ENCODE results near the gene COPG1. TPM values are rescaled to one million over a fixed set of nuclear protein-coding genes. Genes with fewer than 3 reads are reported as not detected.

Gene COPG1
- 85.9 and 87.6 TPM in 2 replicates for total RNA-seq
- total RNA-seq (2013) = 67.3 TPM
- polyA plus RNA-seq = 48.9 and 56.0 TPM in 2 replicates
- polyA minus RNA-seq = 76.0 and 94.2 TPM in 2 replicates

GRCh38 chr3:129249284-129250065, at the start of gene COPG1:
Gene COPG1 (plus strand): TSS chr3:129249606. CDS start chr3:129249710, 104 bp downstream.
- TF ChIP-seq EZH2 (IDR thresholded peaks at IDR 0.05; ENCODE audit: borderline replicate concordance, insufficient read depth, low read depth, low read length, poor library complexity, severe bottlenecking) (no peak), CTCF (IDR thresholded peaks at IDR 0.05) (no peak)
- DNase-seq (peak; percentile 92), ATAC-seq (ENCODE audit: low read depth) (peak; percentile 85)
- H3K27ac Mint-ChIP-seq = peak within 1 kb of the TSS; percentile 94
- Histone ChIP-seq H3K4me1 (ENCODE audit: control insufficient read depth in 2 of 2, insufficient read depth in 2 of 2, low read length in 2 of 2) (peaks cover 16 to 29% of the 10 kb centered on the region in 2 donors), H4K20me1 (ENCODE audit: control insufficient read depth, insufficient read depth, low read length, poor library complexity, severe bottlenecking) (peaks cover 25% of the 10 kb centered on the region), H2AFZ (ENCODE audit: insufficient read depth, low read depth, low read length, poor library complexity, severe bottlenecking) (peak within 1 kb of the TSS; percentile 91), H3K27me3 (replicated peaks in 1 of 4; ENCODE audit: control extremely low read depth in 1 of 4, control insufficient read depth in 3 of 4, insufficient read depth in 4 of 4, low read length in 3 of 4) (no peaks in the 10 kb centered on the region), H3K4me3 (ENCODE audit: control extremely low read depth in 1 of 5, extremely low read depth in 1 of 5, insufficient read depth in 1 of 5, low read depth in 2 of 5, low read length in 4 of 5) (peak within 1 kb of the TSS; percentile 88 to 99 (median 95)), H3K36me3 (replicated peaks in 1 of 2; ENCODE audit: control extremely low read depth in 1 of 2, control insufficient read depth in 1 of 2, extremely low read depth in 1 of 2, insufficient read depth in 2 of 2, low read length in 1 of 2) (peaks cover 0 to 25% of the 10 kb centered on the region in 2 experiments), H3K27ac (ENCODE audit: low read length in 2 of 2) (peak within 1 kb of the TSS; percentile 64 to 79), H3K9ac (ENCODE audit: low read length) (peak within 1 kb of the TSS; percentile 95), H3K79me2 (ENCODE audit: control insufficient read depth, insufficient read depth, low read length) (peaks cover 43% of the 10 kb centered on the region), H3K4me2 (replicated peaks; ENCODE audit: low read depth, low read length, poor library complexity, severe bottlenecking) (peak within 1 kb of the TSS; percentile 88), H3K9me3 (ENCODE audit: control extremely low read depth in 1 of 3, control insufficient read depth in 2 of 3, insufficient read depth in 1 of 3, low read length in 2 of 3) (no peaks in the 10 kb centered on the region)
- H3K27me3 Mint-ChIP-seq = no peaks in the 10 kb centered on the region
- H3K4me3 Mint-ChIP-seq = peak within 1 kb of the TSS; percentile 95
- intact Hi-C loops (cut with micrococcal nuclease) = loop anchor here (1.0 to 5.0 kb wide), 7 partner anchors 16 to 632 kb away; partner anchors contain the start of genes ISY1 and RAB43
- POLR2A ChIA-PET = interaction anchor here (0.6 to 1.7 kb wide), 11 partner anchors 16 to 233 kb away, joined by 3 to 15 read pairs (median 5); partner anchors contain the start of genes CNBP and HMCES
- H3K4me1 Mint-ChIP-seq = peaks cover 26% of the 10 kb centered on the region
- no peaks in the 10 kb centered on the region for H3K9me3 Mint-ChIP-seq (ENCODE audit: insufficient read depth)
- WGBS (ENCODE audit: insufficient coverage) = under 1% methylated on average over 42 of the region's 48 CpGs
- CTCF ChIA-PET = interaction anchor here (0.6 to 11.7 kb wide), 15 partner anchors 16 to 632 kb away, joined by 3 to 294 read pairs (median 4); partner anchors contain the start of genes CNBP and RAB43

DNA sequence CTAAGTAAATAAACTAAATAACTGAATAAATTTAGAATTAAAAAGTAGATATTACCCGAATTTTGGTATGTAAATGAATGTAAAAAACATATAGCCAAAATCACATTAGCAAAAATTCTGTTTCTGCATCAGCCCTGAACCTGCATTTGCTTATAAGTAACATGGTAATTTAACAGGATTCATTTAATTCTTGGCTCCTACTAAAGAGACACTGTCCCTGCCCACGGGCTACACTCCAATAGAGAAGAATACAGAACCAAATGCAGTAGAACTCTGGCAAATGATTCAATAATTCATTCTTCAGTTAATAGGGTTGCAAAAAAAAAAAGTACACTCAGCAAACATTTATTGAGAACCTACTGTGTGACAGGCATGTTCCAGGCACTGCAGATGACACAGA, 44.9 kb upstream of the COPG1 start:
- ChIA-PET POLR2A (no interaction called here), CTCF (interaction anchor here (0.6 to 1.0 kb wide), 2 partner anchors 110 to 234 kb away, joined by 3 read pairs; no protein-coding TSS in a partner anchor)
- Histone ChIP-seq H4K20me1 (ENCODE audit: control insufficient read depth, insufficient read depth, low read length, poor library complexity, severe bottlenecking) (no peaks in the 10 kb centered on the region), H3K79me2 (ENCODE audit: control insufficient read depth, insufficient read depth, low read length) (no peaks in the 10 kb centered on the region), H3K9me3 (ENCODE audit: control extremely low read depth in 1 of 3, control insufficient read depth in 2 of 3, insufficient read depth in 1 of 3, low read length in 2 of 3) (no peaks in the 10 kb centered on the region), H3K4me3 (ENCODE audit: control extremely low read depth in 1 of 5, extremely low read depth in 1 of 5, insufficient read depth in 1 of 5, low read depth in 2 of 5, low read length in 4 of 5) (no peak overlapping the region), H3K36me3 (replicated peaks in 1 of 2; ENCODE audit: control extremely low read depth in 1 of 2, control insufficient read depth in 1 of 2, extremely low read depth in 1 of 2, insufficient read depth in 2 of 2, low read length in 1 of 2) (no peaks in the 10 kb centered on the region), H3K4me1 (ENCODE audit: control insufficient read depth in 2 of 2, insufficient read depth in 2 of 2, low read length in 2 of 2) (no peaks in the 10 kb centered on the region), H3K4me2 (replicated peaks; ENCODE audit: low read depth, low read length, poor library complexity, severe bottlenecking) (no peak overlapping the region), H2AFZ (ENCODE audit: insufficient read depth, low read depth, low read length, poor library complexity, severe bottlenecking) (no peak overlapping the region), H3K27me3 (replicated peaks in 1 of 4; ENCODE audit: control extremely low read depth in 1 of 4, control insufficient read depth in 3 of 4, insufficient read depth in 4 of 4, low read length in 3 of 4) (no peaks in the 10 kb centered on the region), H3K9ac (ENCODE audit: low read length) (no peak overlapping the region), H3K27ac (ENCODE audit: low read length in 2 of 2) (no peak overlapping the region)
- no peak overlapping the region for H3K27ac Mint-ChIP-seq
- no peak overlapping the region for H3K4me3 Mint-ChIP-seq
- no CpG with 5 or more reads among the region's 2 CpGs for WGBS (ENCODE audit: insufficient coverage)
- ATAC-seq (ENCODE audit: low read depth) (no peak), DNase-seq (no peak)
- no peak for TF ChIP-seq CTCF (IDR thresholded peaks at IDR 0.05)
- TF ChIP-seq EZH2 (IDR thresholded peaks at IDR 0.05; ENCODE audit: borderline replicate concordance, insufficient read depth, low read depth, low read length, poor library complexity, severe bottlenecking) = no peak
- no peaks in the 10 kb centered on the region for H3K9me3 Mint-ChIP-seq (ENCODE audit: insufficient read depth)
- H3K4me1 Mint-ChIP-seq = no peaks in the 10 kb centered on the region
- intact Hi-C loops (cut with micrococcal nuclease) = no loop called here
- no peaks in the 10 kb centered on the region for H3K27me3 Mint-ChIP-seq
